Testis (tissue), 3 donors: ENCODE measurements around the gene FALEC. TPM values are rescaled to one million over a fixed set of nuclear protein-coding genes. Genes with fewer than 3 reads are reported as not detected.

Experiments used
- DNase-seq: peaks from one replicate; pipeline ENCODE4 v3.0.0-alpha.2; 2019
- H3K27ac ChIP-seq, 2 donors: fragments of 200-600 bp; sonication (generic); one replicate each; pipeline ENCODE4 v1.5.1; 2019
- H3K27me3 ChIP-seq: fragments of 200-600 bp; sonication (generic); one replicate; pipeline ENCODE4 v1.5.1; 2019
- H3K36me3 ChIP-seq: fragments of 200-600 bp; sonication (generic); one replicate; pipeline ENCODE4 v1.5.1; 2017; ENCODE audit warnings: low read depth; ENCODE audit errors: missing control alignments
- H3K4me1 ChIP-seq: fragments of 200-600 bp; sonication (generic); one replicate; pipeline ENCODE4 v1.5.1; 2019
- H3K4me3 ChIP-seq, 2 donors: fragments of 200-600 bp; sonication (generic); one replicate each; pipeline ENCODE4 v1.5.1; 2017 to 2019
- H3K9me3 ChIP-seq: fragments of 200-600 bp; sonication (generic); one replicate; pipeline ENCODE4 v1.5.1; 2017
- POLR2A ChIP-seq: fragments of 450-650 bp; IDR thresholded peaks from one replicate; pipeline ENCODE4 v1.6.1; 2017; ENCODE audit warnings: antibody characterized with exemption, mild to moderate bottlenecking, moderate library complexity
- WGBS, 2 donors: methylation state at CpG; one replicate each; pipeline ENCODE4 v1.1.5; 2018; 5-methylcytosine and 5-hydroxymethylcytosine counted together
- intact Hi-C: fragments of 100-400 bp; cut with DNase I; formaldehyde crosslinking; loops from one replicate; pipeline ENCODE4 v1.15.1; 2023; ENCODE audit warnings: low total_unique reads
- polyA plus RNA-seq: library from polyadenylated mRNA; stranded (reverse); fragments of 350-450 nt; fragmentation: Illumina TruSeq; extraction: RNeasy Lipid Tissue Mini Kit (QIAGEN cat#74804); gene quantifications from one replicate; pipeline ENCODE4 v1.2.3, GENCODE V29; 2014; ENCODE audit warnings: low read depth, low replicate concordance; ENCODE audit not compliant: insufficient read depth
- total RNA-seq, 2 donors: library from RNA; depleted of rRNA; stranded (reverse); fragments of >200 nt; gene quantifications; one replicate each; pipeline ENCODE4 v1.2.3, GENCODE V29; 2016
- TF ChIP-seq, protein P1 (sequence below), 3 experiments: fragments of 450-650 bp in 2 of 3; fragments of 200-600 bp in 1 of 3; sonication (generic) in 1 of 3; IDR thresholded peaks; one replicate each; pipeline ENCODE4 v1.5.1; 2016 to 2019; ENCODE audit warnings: antibody characterized with exemption in 3 of 3, mild to moderate bottlenecking in 2 of 3, moderate library complexity in 1 of 3

Gene FALEC
- total and polyA plus RNA-seq, 3 donors from 2014 or later: 1.3 TPM; not detected in 2

DNA sequence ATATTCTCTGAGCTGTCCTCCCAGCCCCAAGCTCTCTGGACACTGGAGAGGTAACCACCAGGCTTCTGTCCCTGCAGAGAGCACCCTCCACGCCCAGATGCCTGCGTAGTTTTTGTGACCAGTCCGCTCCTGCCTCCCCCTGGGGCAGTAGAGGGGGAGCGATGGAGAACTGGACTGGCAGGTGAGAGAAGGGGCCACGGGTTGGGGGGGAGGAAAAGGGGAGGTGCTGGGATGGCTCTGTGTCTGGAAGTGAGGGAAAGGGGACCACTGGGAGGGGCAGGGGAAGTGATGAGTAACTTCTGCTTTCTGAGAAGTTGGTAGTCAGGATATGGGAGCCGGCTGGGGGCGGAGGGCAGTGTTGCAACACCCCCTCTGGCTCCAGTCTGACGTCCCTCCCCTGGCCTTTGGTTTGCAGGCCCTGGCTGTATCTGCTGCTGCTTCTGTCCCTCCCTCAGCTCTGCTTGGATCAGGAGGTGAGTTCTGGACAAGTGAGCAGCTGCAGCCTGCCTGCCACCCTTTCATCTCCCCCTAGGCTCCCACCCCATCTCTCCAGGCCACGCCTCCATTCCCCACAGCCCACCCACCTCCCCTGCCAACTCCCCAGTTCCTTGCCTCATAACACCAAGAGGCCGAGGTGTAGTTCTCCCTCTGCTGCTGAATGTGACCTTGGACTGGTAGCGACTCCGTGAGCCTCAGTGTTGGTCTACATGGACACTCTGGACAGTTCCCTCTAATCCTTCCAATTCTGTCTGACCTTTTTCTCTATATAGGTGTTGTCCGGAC is 36.8 kb downstream of the FALEC start:
- 30 to 49% methylated on average over 11 to 13 of the region's 13 CpGs for WGBS, 2 donors
- H3K9me3 ChIP-seq: no peaks in the 10 kb centered on the region
- TF ChIP-seq POLR2A: no peak
- TF ChIP-seq, protein P1, sequence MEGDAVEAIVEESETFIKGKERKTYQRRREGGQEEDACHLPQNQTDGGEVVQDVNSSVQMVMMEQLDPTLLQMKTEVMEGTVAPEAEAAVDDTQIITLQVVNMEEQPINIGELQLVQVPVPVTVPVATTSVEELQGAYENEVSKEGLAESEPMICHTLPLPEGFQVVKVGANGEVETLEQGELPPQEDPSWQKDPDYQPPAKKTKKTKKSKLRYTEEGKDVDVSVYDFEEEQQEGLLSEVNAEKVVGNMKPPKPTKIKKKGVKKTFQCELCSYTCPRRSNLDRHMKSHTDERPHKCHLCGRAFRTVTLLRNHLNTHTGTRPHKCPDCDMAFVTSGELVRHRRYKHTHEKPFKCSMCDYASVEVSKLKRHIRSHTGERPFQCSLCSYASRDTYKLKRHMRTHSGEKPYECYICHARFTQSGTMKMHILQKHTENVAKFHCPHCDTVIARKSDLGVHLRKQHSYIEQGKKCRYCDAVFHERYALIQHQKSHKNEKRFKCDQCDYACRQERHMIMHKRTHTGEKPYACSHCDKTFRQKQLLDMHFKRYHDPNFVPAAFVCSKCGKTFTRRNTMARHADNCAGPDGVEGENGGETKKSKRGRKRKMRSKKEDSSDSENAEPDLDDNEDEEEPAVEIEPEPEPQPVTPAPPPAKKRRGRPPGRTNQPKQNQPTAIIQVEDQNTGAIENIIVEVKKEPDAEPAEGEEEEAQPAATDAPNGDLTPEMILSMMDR (IDR thresholded peaks at IDR 0.05): no peak
- no peaks in the 10 kb centered on the region for H3K36me3 ChIP-seq
- H3K27me3 ChIP-seq: no peaks in the 10 kb centered on the region
- H3K4me3 ChIP-seq: no peak overlapping the region
- peak; percentile 81 for DNase-seq
- intact Hi-C loops: loop anchor here (10.0 kb wide), 1 partner anchor 88 kb away; no protein-coding TSS in a partner anchor
- peak overlapping the region; percentile 60 to 74 for H3K27ac ChIP-seq
- H3K4me1 ChIP-seq: peaks cover 39% of the 10 kb centered on the region

- DNase-seq: no peak
- intact Hi-C loops: loop anchor here (10.0 kb wide), 1 partner anchor 88 kb away; no protein-coding TSS in a partner anchor
- no peak for TF ChIP-seq POLR2A
- TF ChIP-seq, protein P1 (IDR thresholded peaks at IDR 0.05): no peak
- H3K4me3 ChIP-seq: no peak overlapping the region
- peak overlapping the region; percentile 68 to 74 for H3K27ac ChIP-seq
- H3K9me3 ChIP-seq: no peaks in the 10 kb centered on the region
- peaks cover 39% of the 10 kb centered on the region for H3K4me1 ChIP-seq
- H3K36me3 ChIP-seq: no peaks in the 10 kb centered on the region
- WGBS, 2 donors: 66 to 68% methylated on average over 11 of the region's 12 CpGs
- no peaks in the 10 kb centered on the region for H3K27me3 ChIP-seq
Measured at GRCh38 chr1:150552911-150553289, 37.3 kb downstream of the FALEC start.

GRCh38 chr1:150553392-150554085 is 38.0 kb downstream of the FALEC start:
- Histone ChIP-seq H3K27me3 (no peaks in the 10 kb centered on the region), H3K27ac (peak overlapping the region in 1 of 2 donors; percentile 68), H3K4me1 (peaks cover 39% of the 10 kb centered on the region), H3K36me3 (no peaks in the 10 kb centered on the region), H3K4me3 (no peak overlapping the region), H3K9me3 (no peaks in the 10 kb centered on the region)
- no peak for TF ChIP-seq POLR2A
- TF ChIP-seq, protein P1 (IDR thresholded peaks at IDR 0.05): no peak
- intact Hi-C loops: loop anchor here (10.0 kb wide), 1 partner anchor 89 kb away; no protein-coding TSS in a partner anchor
- 69 to 80% methylated on average over 20 to 23 of the region's 23 CpGs for WGBS, 2 donors
- no peak for DNase-seq

GRCh38 chr1:150554086-150554452 is 38.5 kb downstream of the FALEC start:
- H3K27me3 ChIP-seq: no peaks in the 10 kb centered on the region
- TF ChIP-seq, protein P1 (IDR thresholded peaks at IDR 0.05): no peak
- no peak for TF ChIP-seq POLR2A
- H3K4me1 ChIP-seq: peaks cover 42% of the 10 kb centered on the region
- intact Hi-C loops: loop anchor here (10.0 kb wide), 1 partner anchor 89 kb away; no protein-coding TSS in a partner anchor
- H3K36me3 ChIP-seq: no peaks in the 10 kb centered on the region
- no peaks in the 10 kb centered on the region for H3K9me3 ChIP-seq
- WGBS, 2 donors: 87 to 90% methylated on average over 8 of the region's 8 CpGs
- H3K27ac ChIP-seq: no peak overlapping the region
- no peak for DNase-seq
- no peak overlapping the region for H3K4me3 ChIP-seq
